Measurements from ENCODE around the gene NID1.

GRCh38 chr1:236103059-236103458, 38.2 kb upstream of the NID1 start:
- TF ChIP-seq CTCF (IDR thresholded peaks at IDR 0.05; ENCODE audit: low read depth, low read length) (no peak), POLR2A (IDR thresholded peaks at IDR 0.05; ENCODE audit: extremely low read depth, insufficient read length) (no peak), MAX (IDR thresholded peaks at IDR 0.05; ENCODE audit: low read depth, low read length) (no peak)
